LNCAP (cell line): Measurements from ENCODE around the gene FAR1.

ENCODE experiments used
- TF ChIP-seq, protein P1 (sequence below): fragments of 450-650 bp; IDR thresholded peaks from 2 replicates; pipeline ENCODE4 v1.5.1; 2017; ENCODE audit warnings: mild to moderate bottlenecking

Gene FAR1

DNA sequence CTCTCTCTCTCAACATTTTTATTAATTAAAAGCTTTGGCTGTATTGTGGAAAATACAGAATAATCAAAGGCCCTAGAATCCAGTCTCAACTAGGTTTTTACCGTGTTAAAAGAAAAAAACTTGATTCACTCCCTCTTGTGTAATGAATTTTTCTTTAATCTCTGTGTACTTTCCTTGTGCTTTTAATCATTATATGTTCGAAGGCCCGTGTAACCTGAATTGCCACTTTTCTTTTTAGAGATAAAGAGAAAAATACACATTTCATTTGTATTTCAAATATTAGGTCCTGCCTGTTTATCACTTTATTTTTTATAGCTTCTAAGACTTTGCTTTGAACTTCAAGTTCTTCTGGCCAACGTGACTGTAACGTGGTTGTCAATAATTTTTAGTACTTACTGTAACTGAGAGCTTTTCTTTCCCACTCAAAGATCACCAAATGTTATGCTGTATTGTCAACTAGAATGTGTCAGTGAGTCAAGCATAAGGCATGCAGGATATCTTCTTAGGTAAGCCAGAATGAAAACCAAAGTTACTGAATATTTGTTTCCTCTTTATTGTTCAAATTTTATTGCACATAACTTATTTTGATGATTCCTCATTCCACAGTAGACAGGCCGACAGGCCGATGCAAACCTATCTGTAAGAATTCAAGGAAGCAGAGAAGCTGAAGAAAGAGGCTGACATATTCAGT lies 23.3 kb upstream of the FAR1 start:
- TF ChIP-seq, protein P1, sequence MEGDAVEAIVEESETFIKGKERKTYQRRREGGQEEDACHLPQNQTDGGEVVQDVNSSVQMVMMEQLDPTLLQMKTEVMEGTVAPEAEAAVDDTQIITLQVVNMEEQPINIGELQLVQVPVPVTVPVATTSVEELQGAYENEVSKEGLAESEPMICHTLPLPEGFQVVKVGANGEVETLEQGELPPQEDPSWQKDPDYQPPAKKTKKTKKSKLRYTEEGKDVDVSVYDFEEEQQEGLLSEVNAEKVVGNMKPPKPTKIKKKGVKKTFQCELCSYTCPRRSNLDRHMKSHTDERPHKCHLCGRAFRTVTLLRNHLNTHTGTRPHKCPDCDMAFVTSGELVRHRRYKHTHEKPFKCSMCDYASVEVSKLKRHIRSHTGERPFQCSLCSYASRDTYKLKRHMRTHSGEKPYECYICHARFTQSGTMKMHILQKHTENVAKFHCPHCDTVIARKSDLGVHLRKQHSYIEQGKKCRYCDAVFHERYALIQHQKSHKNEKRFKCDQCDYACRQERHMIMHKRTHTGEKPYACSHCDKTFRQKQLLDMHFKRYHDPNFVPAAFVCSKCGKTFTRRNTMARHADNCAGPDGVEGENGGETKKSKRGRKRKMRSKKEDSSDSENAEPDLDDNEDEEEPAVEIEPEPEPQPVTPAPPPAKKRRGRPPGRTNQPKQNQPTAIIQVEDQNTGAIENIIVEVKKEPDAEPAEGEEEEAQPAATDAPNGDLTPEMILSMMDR, result no peak

GRCh38 chr11:13647391-13647790 lies 21.1 kb upstream of the FAR1 start:
- TF ChIP-seq, protein P1, result no peak

DNA sequence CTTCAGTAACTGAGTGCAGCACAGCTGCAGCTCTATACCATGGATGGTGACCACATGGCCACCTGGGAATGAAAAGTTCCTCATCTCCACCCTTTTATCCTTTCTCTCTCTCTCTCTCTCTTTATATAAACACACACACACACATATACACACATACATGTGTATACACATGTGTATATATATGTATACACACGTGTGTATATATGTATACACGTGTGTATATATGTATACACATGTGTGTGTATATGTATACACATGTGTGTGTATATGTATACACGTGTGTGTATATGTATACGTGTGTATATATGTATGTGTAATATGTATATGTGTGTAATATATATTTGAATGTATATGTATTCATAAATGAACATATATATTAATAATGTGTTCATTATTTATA lies 18.8 kb upstream of the FAR1 start:
- TF ChIP-seq, protein P1, result no peak

DNA sequence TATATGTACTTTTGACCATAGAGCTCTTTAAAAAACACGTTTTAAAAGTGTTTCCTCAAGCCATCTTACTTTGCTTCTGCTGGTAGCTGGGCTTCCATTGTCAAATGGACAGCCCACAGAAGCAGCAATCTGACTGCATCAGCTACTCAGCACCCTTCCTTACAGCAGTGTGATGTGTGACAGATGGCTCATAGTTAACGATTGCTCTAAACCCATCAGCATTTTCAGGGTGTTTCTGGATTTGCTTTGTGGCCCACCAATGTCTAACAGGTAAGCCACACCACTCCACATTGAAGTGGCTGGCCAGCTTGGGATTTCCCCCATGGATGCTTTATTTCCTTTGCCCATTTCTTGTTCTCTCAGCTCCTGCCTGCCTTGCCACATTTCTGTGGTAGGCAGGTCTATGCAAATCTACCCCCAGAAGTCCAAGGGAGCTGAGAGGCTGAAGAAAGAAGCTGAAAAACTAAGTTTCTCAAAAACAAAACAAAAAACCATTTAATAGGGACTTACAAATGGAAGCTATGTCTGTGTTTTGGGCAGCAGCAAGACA lies 7.3 kb upstream of the FAR1 start:
- TF ChIP-seq, protein P1, result no peak

- TF ChIP-seq, protein P1, result no peak
Measured at GRCh38 chr11:13663631-13664071, 4.8 kb upstream of the FAR1 start.

DNA sequence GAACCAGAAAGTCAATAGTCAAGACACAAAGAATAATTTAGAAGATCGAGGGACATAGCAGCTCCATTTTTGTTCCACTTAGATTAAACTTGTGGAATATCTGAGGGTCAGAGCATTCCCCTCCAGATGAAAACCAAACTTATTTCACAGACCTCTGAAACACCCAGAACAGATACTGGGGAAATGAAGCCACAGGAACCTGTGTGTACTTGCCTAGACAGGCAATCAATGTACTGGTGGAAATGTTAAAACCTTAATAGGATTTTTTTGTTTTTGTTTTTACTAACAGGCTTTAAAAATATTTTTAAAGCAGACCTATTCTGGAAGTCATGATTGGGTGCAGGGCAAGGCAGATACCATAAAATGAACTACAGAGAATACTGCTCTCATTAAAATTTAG lies 4.1 kb upstream of the FAR1 start:
- TF ChIP-seq, protein P1, result no peak

DNA sequence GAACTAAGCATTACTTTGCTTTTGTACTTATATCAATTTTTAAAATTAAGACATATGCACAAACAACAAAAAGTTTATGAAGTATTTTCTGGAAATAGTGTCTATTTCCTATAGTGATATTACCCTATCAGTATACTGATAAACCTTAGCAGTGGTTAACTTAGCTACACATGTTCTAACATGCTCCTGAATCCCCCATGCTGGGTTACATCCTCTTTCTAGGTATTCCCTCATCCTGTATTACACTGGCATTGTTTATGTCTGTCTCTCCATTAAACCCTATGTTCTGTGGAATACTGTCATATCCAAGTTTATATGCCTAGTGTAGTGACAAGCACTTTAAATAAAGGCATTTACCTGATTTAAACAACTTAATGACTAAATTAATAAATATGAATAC lies 1.8 kb upstream of the FAR1 start:
- TF ChIP-seq, protein P1, result no peak

DNA sequence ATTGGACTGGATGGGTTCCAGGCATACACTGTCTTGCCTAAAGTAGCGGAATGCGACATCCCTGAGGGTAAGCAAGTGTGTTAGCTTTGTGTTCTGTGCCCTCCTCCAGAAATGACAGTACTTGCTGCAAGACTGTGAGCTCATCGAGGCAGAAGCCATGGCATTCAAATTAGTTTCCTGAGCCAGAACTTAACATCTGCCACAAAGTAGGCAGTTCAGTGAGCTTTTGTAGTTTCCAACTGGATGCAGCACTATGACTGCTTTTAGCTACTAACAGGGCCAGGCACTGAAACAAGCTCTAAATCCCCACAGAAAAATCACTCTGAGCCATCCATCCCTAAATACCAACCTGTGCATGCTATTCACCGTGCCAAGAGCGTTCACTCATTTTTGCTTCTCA lies 1.2 kb upstream of the FAR1 start:
- TF ChIP-seq, protein P1, result no peak
